ENCODE measurements around the gene SLBP.

DNA sequence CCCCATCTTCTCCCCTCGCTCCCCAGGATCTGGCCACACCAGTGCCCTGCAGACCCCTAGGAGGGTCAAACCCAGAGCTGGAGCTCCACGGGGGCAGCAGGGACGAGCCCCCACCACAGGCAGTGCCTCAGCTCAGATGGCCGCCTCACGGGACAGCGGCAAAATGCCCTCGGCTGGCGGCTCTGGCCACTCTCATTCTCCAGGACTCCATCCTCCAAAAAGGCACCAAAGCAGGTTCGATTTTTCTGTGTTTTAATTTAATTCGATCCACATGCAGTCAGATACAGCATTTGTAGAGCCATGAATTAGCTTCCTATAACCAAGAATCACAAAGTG lies 36.3 kb downstream of the SLBP start:
- TF ChIP-seq POLR2A (IDR thresholded peaks at IDR 0.05; ENCODE audit: low read length) (no peak), GATA1 (IDR thresholded peaks at IDR 0.05; ENCODE audit: low read depth, low read length) (no peak)
